Activated T-cell treated with anti-CD3 and anti-CD28 coated beads for 4 hours (primary cell): Measurements from ENCODE around the gene OR9K2.
"Not testable (repeated sequence)": the region's sequence is repeated elsewhere in the genome, so short reads cannot be mapped to it uniquely, and the experiment has no call there.

Experiments used
- DNase-seq: peaks from one replicate; pipeline ENCODE4 v3.0.0-alpha.2; 2020

Gene OR9K2, protein sequence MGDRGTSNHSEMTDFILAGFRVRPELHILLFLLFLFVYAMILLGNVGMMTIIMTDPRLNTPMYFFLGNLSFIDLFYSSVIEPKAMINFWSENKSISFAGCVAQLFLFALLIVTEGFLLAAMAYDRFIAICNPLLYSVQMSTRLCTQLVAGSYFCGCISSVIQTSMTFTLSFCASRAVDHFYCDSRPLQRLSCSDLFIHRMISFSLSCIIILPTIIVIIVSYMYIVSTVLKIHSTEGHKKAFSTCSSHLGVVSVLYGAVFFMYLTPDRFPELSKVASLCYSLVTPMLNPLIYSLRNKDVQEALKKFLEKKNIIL

DNA sequence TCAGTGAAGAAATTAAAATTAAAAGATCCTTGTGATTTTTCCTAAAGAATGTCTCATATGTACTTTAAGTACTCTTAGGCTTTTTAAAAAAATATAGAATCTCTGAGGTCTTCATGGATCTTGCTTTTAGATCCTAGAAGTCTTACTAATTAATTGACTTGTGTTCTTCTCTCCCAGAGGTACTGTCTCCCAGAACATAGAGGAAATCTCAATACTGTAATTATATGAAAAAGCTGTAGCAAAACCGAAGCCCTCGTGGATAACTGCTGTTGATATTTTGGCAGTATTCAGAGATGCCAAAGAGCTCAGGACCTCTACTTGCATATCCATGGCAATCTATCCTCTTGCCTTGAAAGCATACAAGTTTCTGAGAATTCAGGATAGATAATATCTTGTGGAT is at the start of gene OR9K2:
Gene OR9K2, plus strand, starts transcription at position 301 of the 400 bp plus-strand sequence. CDS start 3,429 bp downstream, outside the sequence.
- DNase-seq: no peak

DNA sequence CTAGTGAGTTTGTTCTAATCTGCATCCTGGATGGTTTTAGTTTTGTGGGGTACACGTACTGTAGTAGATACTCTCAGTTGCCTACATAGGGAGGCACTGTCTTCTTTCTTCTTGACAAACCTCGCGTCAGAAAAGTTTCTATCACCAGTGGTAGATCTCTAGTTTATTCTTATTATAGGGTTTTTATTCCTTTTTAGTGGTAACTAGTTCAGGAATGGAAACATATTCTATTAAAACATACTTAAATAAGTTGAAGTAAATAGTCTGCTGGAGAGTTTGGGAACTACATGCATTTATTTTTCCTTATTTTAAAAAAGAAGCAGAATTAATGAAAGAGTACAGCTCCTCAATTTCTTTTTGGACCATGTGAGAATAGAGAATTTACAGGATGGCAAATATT is 33.6 kb upstream of the OR9K2 start:
- DNase-seq: no peak

DNA sequence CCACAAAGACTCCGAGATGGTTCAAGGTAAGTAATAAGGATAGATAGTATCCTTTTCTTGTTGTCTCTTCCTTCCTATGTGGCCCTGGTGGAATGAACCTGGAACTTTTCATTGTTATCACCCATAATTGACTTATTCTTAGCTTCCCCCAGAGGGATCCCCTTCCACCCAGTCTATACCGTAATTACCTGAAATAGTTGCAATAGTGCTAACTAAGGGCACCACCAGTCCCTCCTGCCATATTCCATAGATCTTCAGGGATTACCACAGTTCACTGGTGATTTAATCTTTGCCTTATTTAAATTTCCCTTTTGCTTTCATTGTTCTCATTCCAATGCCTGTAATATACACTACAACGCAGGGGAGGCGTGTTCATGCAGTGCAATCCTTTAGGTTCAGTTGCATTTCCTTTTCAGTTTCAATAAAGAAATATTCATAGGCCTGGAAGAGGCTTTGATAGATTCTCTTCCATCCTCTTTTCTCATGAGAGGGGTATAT is 13.8 kb upstream of the OR9K2 start:
- DNase-seq: no peak

DNA sequence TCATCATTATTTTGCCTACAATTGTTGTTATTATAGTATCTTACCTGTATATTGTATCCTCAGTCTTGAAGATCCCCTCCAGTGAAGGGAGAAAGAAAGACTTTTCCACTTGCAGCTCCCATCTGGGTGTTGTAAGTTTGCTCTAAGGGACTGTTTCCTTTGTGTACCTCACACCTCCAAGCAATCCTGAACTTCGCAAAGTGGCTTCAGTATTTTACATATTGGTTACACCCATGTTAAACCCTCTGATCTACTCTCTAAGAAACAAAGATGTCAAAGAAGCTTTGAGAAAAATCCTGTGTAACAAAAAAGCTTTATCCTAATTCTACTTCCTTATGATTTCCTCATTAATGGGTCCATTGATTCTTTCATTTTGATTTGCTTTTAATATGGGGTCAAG is 10.1 kb upstream of the OR9K2 start:
- no peak for DNase-seq

DNA sequence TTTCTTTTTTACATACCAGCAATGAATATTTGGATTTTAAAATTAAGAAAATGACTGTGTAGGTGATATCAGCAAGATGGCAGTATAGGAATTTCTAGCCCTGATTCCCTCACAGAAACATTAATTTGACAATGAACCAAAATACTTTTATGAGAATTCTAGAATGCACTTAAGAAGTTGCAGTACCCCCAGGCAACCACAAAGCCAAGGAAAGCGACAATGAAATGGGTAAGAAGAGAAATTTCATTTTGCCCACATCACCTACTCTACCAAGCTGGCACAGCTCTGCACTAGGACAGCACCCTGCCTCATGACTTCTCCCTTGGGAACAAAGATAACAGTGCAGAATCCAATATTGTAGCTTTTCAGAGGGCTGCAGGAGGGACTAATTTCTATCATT is 6.6 kb downstream of the OR9K2 start:
- DNase-seq: no peak

DNA sequence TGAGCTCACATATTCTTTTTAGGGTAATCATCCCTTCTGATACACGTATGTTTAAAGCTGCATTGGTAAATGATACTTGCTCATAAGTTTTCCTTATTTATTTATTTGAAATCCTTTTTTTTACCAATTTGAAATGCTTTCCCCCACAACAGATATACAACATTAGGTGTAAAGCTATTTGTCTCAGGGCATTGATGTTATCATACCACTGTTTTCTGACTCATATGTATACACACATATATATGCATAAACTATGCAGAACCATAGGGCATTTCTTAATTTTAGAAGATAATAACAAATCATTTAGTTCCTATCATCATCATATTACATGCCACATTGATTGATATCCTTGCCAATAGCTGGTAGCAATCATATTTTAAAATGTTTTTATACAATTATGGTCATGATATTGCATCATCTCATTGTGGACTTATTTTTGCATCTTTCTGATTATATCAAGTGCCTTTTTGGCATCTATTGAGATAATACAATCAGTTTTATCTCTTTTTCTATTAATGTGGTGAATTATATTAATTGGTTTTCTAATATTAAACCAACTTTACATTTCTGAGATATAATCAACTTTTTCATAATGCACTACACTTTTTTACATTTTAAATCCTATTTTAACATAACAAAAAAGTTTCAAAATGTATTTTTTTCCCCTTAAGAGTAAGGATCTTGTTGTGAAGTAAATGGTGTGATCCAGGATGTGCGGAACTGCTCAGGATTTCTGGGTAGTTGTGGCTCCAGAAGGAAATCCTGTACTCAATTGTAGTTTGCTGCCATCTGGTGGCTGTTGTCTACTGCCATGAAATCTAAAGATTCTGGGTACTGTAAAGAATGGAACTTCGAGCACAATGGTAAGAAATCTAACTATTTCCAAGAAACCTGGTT is 16.7 kb downstream of the OR9K2 start:
- peak; percentile 38 for DNase-seq

DNA sequence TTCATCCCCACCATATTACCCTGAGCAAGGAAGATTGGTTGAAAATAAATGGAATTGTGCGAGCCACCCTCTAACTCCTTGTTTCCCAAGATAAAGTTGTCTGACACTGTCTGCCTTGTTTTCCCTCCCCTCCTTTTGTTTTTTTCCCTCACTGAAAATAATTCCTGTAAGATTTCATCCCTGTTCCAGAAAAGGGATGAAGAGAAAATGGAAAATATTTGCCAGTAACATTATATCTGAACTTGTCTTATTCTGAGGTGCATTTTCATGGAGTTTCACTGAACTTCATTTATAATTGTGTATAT is 17.3 kb downstream of the OR9K2 start:
- no peak for DNase-seq

DNA sequence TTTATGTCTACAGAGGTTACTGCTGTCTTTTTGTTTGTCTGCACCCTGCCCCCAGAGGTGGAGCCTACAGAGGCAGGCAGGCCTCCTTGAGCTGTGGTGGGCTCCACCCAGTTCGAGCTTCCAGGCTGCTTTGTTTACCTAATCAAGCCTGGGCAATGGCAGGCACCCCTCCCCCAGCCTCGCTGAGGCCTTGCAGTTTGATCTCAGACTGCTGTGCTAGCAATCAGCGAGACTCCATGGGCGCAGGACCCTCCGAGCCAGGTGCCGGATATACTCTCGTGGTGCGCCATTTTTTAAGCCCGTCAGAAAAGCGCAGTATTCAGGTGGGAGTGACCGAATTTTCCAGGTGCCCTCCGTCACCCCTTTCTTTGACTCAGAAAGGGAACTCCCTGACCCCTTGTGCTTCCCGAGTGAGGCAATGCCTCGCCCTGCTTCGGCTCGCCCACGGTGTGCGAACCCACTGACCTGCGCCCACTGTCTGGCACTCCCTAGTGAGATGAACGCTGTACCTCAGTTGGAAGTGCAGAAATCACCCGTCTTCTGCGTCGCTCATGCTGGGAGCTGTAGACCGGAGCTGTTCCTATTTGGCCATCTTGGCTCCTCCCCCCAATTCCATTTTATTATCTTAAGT is 40.9 kb downstream of the OR9K2 start:
- not testable (repeated sequence) for DNase-seq

DNA sequence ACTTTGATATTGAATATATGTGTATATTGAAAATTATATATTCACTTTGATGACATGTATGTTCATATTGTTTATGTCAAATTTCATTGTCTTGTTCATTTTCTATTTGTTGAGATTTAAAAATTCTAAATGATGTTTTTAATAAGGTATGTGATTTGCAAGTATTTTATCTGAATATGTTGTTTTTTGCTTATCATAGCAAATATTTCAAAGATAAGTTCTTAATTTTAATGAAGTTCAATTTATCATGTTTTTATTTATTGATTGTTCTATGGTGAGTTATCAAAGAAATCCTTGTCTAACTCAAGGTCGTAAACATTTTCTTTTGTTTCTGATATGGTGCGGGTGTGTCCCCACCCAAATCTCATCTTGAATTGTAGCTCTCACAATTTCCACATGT is 45.2 kb downstream of the OR9K2 start:
- no peak for DNase-seq

DNA sequence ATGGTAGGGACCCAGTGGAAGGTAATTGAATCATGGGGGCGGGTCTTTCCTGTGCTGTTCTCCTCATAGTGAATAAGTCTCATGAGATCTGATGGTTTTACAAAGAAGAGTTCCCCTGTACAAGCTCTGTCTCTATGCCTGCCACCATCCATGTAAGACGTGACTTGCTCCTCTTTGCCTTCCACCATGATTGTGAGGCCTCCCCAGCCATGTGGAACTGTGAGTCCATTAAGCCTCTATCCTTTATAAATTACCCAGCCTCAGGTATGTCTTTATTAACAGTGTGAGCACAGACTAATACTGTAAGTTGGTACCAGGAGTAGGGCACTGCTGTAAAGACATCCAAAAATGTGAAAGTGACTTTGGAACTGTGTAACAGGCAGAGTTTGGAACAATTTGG is 45.6 kb downstream of the OR9K2 start:
- DNase-seq: not testable (repeated sequence)

DNA sequence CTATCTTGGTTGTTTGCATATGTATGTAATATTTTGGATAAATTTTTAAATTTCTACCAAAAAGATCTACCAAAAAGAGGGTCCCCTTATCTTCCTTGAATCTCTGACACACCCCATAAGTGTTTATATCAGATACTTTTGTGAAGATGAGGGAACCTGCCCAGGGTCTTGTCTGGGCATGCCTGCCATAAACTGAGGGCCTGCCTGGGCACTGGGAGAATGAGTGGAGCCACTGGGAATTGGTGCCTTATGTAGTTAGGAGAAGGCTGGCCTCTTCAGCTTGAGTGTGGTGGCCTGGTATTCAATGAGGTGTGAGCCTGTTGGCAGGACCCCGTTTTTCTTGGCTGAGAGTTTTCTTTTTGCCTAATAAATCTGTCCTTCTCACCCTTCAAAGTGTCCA is 46.5 kb downstream of the OR9K2 start:
- no peak for DNase-seq

DNA sequence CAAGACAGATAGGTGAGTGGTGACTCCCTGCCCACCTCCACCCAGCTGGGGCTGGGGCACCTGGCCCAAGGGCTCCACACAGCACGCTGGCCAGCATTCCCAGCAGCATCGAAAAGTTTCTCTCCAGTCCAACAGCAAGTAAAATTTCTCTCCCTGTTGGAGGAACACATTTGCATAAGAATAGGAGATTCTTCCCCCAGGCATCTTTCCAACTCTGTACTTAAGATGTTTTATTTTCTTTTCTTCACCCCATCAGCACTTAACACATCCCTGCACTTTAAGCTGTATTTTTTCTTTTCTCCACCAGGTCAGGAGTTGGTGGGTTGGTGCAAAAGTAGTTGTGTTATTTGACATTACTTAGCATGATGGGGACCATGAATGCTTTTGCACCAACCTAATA is 47.2 kb downstream of the OR9K2 start:
- no peak for DNase-seq
